Suprapubic skin (tissue), 4 donors: ENCODE data around the gene SEMA3F. TPM values are rescaled to one million over a fixed set of nuclear protein-coding genes. Genes with fewer than 3 reads are reported as not detected.

ENCODE experiments used
- DNase-seq, 2 donors: peaks; one replicate each; pipeline ENCODE4 v3.0.0-alpha.2; 2019; ENCODE audit warnings: low spot score in 2 of 2
- H3K27ac ChIP-seq: fragments of 200-600 bp; sonication (generic); one replicate; pipeline ENCODE4 v1.5.1; 2019
- H3K27me3 ChIP-seq: fragments of 200-600 bp; sonication (generic); one replicate; pipeline ENCODE4 v1.5.1; 2019
- H3K36me3 ChIP-seq: fragments of 200-600 bp; sonication (generic); one replicate; pipeline ENCODE4 v1.5.1; 2019
- H3K4me1 ChIP-seq: fragments of 200-600 bp; sonication (generic); one replicate; pipeline ENCODE4 v1.5.1; 2019
- H3K4me3 ChIP-seq: fragments of 200-600 bp; sonication (generic); one replicate; pipeline ENCODE4 v1.5.1; 2019; ENCODE audit warnings: mild to moderate bottlenecking
- H3K9me3 ChIP-seq: fragments of 200-600 bp; sonication (generic); one replicate; pipeline ENCODE4 v1.5.1; 2019
- CTCF ChIP-seq, 2 donors: fragments of 200-600 bp in 1 of 2; fragments of 450-650 bp in 1 of 2; sonication (generic) in 1 of 2; IDR thresholded peaks; one replicate each; pipeline ENCODE4 v1.5.1; 2016 to 2019; ENCODE audit warnings: antibody characterized with exemption in 2 of 2, mild to moderate bottlenecking in 1 of 2, moderate library complexity in 1 of 2
- EP300 ChIP-seq: sonication (generic); formaldehyde crosslinking; IDR thresholded peaks from one replicate; pipeline ENCODE4 v1.6.1; 2017; ENCODE audit warnings: antibody characterized with exemption
- POLR2A ChIP-seq, 2 donors: fragments of 450-650 bp; IDR thresholded peaks; one replicate each; pipeline ENCODE4 v1.6.1; 2017; ENCODE audit warnings: antibody characterized with exemption in 2 of 2, mild to moderate bottlenecking in 2 of 2, moderate library complexity in 2 of 2
- POLR2AphosphoS5 ChIP-seq, 3 donors: sonication (generic); formaldehyde crosslinking; IDR thresholded peaks; one replicate each; pipeline ENCODE4 v1.6.1; 2017; ENCODE audit warnings: antibody characterized with exemption in 3 of 3
- WGBS: methylation state at CpG from one replicate; pipeline ENCODE4 v1.1.5; 2018; 5-methylcytosine and 5-hydroxymethylcytosine counted together
- total RNA-seq, 4 donors: library from RNA; depleted of rRNA; stranded (reverse); fragments of >200 nt; gene quantifications; one replicate each; pipeline ENCODE4 v1.1.0, GENCODE V29; 2016

The SEMA3F gene
- 100 to 1,000 TPM; 123 to 188 (median 130) TPM for total RNA-seq

- DNase-seq = no peak
- Histone ChIP-seq H3K4me1 (peaks cover 87% of the 10 kb centered on the region), H3K36me3 (no peaks in the 10 kb centered on the region), H3K4me3 (peak within 1 kb of the TSS; percentile 64), H3K27me3 (peaks cover 7% of the 10 kb centered on the region), H3K9me3 (no peaks in the 10 kb centered on the region), H3K27ac (peak within 1 kb of the TSS; percentile 90)
- TF ChIP-seq EP300 = no peak
- TF ChIP-seq CTCF (IDR thresholded peaks at IDR 0.05) = no peak
- TF ChIP-seq POLR2A (IDR thresholded peaks at IDR 0.05) = no peak
- no peak for TF ChIP-seq POLR2AphosphoS5 (IDR thresholded peaks at IDR 0.05)
- no CpG with 5 or more reads among the region's 98 CpGs for WGBS
Measured at GRCh38 chr3:50154840-50155490, at the start of gene SEMA3F. Gene SEMA3F, plus strand, starts transcription at chr3:50155324. Its CDS starts 4,299 bp downstream, at chr3:50159623.

GRCh38 chr3:50111757-50112156 lies 43.4 kb upstream of the SEMA3F start:
- Histone ChIP-seq H3K4me3 (no peak overlapping the region), H3K4me1 (no peaks in the 10 kb centered on the region), H3K36me3 (peaks cover 98% of the 10 kb centered on the region), H3K27me3 (no peaks in the 10 kb centered on the region), H3K27ac (no peak overlapping the region), H3K9me3 (no peaks in the 10 kb centered on the region)
- TF ChIP-seq POLR2A (IDR thresholded peaks at IDR 0.05) = no peak
- TF ChIP-seq POLR2AphosphoS5 (IDR thresholded peaks at IDR 0.05) = no peak
- TF ChIP-seq EP300 = no peak
- no peak for TF ChIP-seq CTCF (IDR thresholded peaks at IDR 0.05)
- no peak for DNase-seq
- WGBS = 76% methylated on average over 5 of the region's 5 CpGs

GRCh38 chr3:50112462-50112861 lies 42.7 kb upstream of the SEMA3F start:
- H3K27me3 ChIP-seq = no peaks in the 10 kb centered on the region
- no peaks in the 10 kb centered on the region for H3K4me1 ChIP-seq
- no peak overlapping the region for H3K4me3 ChIP-seq
- no peaks in the 10 kb centered on the region for H3K9me3 ChIP-seq
- 85% methylated on average over 3 of the region's 3 CpGs for WGBS
- TF ChIP-seq EP300 (no peak), CTCF (IDR thresholded peaks at IDR 0.05) (no peak), POLR2A (IDR thresholded peaks at IDR 0.05) (no peak), POLR2AphosphoS5 (IDR thresholded peaks at IDR 0.05) (no peak)
- DNase-seq = peak in 1 of 2 donors; percentile 27
- H3K36me3 ChIP-seq = peaks cover 99% of the 10 kb centered on the region
- no peak overlapping the region for H3K27ac ChIP-seq

- peak in 1 of 2 donors; percentile 30 for DNase-seq
- no peaks in the 10 kb centered on the region for H3K9me3 ChIP-seq
- peaks cover 9% of the 10 kb centered on the region for H3K4me1 ChIP-seq
- WGBS = 89% methylated on average over 8 of the region's 8 CpGs
- no peak overlapping the region for H3K27ac ChIP-seq
- TF ChIP-seq POLR2A (IDR thresholded peaks at IDR 0.05) = no peak
- TF ChIP-seq EP300 = no peak
- TF ChIP-seq CTCF (IDR thresholded peaks at IDR 0.05) = no peak
- no peak for TF ChIP-seq POLR2AphosphoS5 (IDR thresholded peaks at IDR 0.05)
- H3K36me3 ChIP-seq = peaks cover 89% of the 10 kb centered on the region
- H3K27me3 ChIP-seq = no peaks in the 10 kb centered on the region
- no peak overlapping the region for H3K4me3 ChIP-seq
Measured at GRCh38 chr3:50117120-50117519, 38.0 kb upstream of the SEMA3F start.

GRCh38 chr3:50118237-50118636 lies 36.9 kb upstream of the SEMA3F start:
- Histone ChIP-seq H3K4me3 (no peak overlapping the region), H3K27ac (no peak overlapping the region), H3K4me1 (peaks cover 20% of the 10 kb centered on the region), H3K9me3 (no peaks in the 10 kb centered on the region), H3K27me3 (no peaks in the 10 kb centered on the region), H3K36me3 (peaks cover 77% of the 10 kb centered on the region)
- 90% methylated on average over 10 of the region's 10 CpGs for WGBS
- TF ChIP-seq CTCF (IDR thresholded peaks at IDR 0.05) (no peak), POLR2A (IDR thresholded peaks at IDR 0.05) (no peak), POLR2AphosphoS5 (IDR thresholded peaks at IDR 0.05) (no peak), EP300 (no peak)
- peak in 1 of 2 donors; percentile 52 for DNase-seq
